ENCODE measurements around the gene LYPD3.
"Not testable (repeated sequence)": the region's sequence is repeated elsewhere in the genome, so short reads cannot be mapped to it uniquely, and the experiment has no call there.

Gene LYPD3

GRCh38 chr19:43461303-43461702 lies 4.1 kb downstream of the LYPD3 start:
- no peak for DNase-seq (ENCODE audit: low spot score)

DNA sequence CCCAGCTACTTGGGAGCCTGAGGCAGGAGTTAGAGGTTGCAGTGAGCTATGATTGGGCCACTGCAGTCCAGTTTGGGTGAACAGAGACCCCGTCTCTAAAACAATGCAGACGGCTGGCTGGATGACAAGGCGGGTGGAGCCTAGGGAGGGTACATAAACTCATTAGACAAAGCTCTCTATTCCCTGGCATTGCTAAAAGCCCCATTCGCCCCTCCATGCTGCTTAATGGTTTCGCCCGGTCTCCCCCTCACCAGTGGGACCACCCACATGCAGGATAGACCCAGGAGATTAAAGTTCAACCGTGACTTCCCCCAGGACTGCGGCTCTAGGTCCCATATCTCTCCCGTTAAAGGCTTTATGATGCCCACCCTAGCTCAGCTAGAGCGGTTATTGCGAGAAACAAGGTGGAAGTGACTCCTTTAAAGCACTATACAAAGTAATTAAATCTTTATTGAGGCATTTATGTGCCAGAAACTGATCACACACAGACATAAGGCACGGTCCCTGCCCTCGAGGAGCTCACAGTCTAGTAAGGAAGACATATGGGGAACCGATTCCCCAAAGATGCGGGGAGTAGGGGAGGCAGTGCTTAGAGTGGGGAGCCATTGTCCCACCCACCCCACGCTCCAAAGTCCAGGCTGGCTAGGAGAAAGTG lies 4.9 kb downstream of the LYPD3 start:
- DNase-seq (ENCODE audit: low spot score) = no peak

- no peak for DNase-seq (ENCODE audit: low spot score)
Observed at GRCh38 chr19:43457809-43458208, 7.6 kb downstream of the LYPD3 start.

DNA sequence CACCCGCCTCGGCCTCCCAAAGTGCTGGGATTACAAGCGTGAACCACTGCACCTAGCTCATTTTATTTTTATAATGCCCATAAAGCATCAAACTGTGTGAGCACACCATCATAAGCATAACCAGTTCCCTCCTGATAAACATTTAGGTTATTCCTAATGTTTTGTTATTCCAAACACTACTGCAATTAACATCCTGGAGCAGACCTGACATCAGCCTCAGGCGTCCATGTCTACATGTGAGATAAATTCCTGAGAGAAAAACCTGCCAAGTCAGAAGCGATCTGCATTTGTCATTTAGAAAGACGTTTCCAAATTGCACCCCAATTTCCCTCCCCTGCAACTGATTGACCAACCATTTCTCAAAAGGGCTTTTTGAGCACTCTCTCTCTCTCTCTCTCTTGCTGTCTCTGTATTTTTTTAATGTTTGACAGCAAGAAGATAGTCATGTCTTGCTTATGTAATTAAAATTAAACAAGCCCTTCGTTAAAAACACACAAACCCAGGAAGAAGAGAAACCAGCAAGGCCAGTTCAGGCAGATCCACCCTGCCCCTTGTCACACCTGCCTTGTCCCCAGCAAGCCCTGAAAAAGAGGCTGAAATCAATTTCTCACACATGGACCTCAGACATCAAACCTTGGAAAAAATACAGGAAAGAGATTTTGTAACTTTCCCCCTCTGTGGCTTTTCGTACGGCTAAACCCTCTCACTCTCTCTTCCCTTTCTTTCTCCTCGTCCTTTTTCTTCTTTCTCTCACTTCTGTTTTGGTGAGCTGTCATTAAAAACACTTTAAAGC lies 9.9 kb downstream of the LYPD3 start:
- no peak for DNase-seq (ENCODE audit: low spot score)

DNA sequence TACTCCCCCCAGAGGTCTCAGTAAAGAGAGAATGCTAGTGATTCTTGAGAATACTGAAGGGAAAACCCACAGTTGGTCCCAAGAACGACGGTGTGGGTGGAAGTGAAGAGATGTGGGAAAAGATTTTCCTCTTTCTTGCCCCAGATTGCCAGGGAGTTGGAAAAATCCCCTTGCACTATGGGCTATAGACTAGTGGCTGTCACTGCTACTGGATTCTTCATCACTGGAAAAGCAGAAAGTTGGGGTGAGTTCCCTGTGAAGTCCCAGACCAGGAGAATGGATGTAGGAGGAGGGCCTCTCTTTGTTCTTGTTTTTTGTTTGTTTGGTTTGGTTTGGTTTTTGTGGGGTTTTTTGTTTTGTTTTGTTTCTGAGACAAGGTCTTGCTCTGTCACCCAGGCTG lies 11.4 kb downstream of the LYPD3 start:
- no peak for DNase-seq (ENCODE audit: low spot score)

DNA sequence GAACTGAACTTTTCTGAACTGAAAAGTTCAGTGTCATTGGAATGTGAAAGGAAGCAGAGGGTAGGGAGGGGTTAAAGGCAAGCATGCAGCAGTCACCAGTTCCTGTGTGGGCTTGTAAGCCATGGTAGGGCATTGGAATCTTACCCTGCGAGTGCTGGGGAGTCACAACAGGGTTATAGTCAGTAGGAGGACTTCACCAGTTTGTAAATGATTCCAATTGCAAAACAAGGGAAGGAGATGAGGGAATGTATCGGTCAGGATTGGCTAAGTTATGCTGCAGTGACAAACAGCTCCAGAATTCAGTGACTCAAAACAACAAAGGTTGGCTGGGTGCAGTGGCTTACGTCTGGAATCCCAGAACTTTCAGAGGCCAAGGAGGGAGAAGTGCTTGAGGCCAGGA lies 12.8 kb downstream of the LYPD3 start:
- DNase-seq (ENCODE audit: low spot score) = no peak

- DNase-seq (ENCODE audit: low spot score) = no peak
Observed at GRCh38 chr19:43450545-43450997, 14.8 kb downstream of the LYPD3 start.

DNA sequence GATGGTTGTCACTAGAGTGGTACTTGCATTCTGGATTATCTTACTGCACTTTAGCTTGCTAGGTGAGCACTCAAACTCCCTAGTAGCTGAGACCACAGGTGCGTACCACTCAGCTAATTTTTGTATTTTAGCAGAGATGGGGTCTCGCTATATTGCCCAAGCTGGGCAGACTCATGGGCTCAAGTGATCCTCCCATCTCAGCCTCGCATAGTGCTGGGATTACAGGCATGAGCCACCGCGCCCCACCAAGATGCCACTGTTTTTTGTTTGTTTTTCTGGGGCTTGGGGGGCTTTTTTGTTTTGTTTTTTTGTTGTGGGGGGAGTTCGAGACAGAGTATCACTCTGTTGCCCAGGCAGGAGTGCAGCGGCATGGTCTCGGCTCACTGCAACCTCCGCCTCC lies 17.8 kb downstream of the LYPD3 start:
- DNase-seq (ENCODE audit: low spot score) = no peak

DNA sequence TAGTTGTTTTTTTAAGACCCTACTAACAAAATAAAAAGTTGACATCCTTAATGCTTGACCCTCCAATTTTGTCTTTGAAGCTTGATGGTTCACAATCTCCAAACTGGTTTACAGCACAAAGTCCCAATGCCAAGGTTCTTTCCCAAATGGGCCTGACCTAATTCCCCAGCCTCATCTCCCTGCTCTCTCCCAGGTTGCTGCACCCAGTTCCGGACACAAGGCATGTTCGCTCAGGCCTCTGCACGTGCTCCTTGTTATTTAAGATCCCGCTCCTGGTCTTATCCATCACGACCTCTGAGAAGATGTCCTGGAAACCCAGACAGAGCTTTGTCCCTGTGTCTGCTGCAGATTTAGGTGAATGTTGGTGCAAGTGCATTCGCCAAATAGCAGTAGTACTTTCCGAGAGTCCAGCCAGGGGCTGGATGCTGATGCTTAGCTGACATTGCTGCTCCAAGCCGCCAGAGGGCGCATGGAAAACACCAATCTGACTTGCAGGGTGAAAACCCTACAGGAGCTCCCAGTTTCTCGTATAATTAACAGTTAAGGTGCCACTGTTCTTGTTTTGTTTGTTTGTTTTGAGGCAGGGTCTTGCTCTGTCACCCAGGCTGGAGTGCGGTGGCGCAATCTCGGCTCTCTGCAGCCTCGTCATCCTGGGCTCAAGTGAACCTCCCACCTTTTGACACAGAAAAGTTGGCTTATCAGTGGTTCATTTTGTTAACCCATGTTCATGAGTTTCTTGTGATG lies 18.5 kb downstream of the LYPD3 start:
- DNase-seq (ENCODE audit: low spot score) = peak; percentile 70

GRCh38 chr19:43445426-43445825 lies 20.0 kb downstream of the LYPD3 start:
- no peak for DNase-seq (ENCODE audit: low spot score)

DNA sequence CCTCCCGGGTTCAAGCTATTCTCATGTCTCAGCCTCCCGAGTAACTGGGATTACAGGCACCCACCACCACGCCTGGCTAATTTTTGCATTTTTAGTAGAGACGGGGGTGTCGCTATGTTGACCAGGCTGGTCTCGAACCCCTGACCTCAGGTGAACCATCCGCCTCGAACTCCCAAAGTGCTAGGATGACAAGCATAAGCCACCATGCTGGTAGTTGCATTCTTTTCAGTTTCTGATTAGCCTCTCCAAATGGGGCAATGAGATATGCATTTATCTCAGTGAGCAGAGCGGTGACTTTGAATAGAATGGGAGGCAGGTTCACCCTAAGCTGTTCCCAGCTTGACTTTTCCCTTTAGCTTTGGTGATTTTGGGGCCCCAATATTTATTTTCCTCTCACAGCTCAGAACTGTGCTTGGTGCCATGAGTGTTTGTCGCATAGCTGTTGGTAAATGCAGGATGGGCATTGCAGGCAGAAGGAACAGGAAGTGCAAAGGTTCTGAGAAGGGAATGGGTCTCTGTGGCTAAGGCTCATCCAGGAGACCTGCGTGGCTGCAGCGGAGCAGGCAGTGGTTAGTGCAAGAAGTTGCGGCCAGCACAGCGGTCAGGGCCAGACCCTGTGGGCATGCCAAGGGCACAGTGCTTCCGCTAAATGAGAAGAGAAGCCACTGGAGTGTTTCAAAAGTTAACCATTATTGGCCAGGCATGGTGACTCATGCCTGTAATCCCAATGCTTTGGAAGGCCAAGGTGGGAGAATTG lies 20.7 kb downstream of the LYPD3 start:
- DNase-seq (ENCODE audit: low spot score) = no peak

DNA sequence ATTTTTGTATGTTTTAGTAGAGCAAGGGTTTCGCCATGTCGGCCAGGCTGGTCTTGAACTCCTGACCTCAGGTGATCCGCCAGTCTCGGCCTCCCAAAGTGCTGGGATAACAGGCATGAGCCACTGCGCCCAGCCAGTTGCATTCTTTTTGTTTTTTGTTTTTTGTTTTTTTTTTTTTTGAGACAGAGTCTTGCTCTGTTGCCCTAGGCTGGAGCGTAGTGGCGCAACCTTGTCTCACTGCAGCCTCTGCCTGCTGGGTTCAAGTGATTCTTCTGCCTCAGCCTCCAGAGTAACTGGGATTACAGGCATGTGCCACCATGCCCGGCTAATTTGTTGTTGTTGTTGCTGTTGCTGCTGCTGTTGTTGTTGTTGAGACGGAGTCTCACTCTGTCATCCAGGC lies 21.3 kb downstream of the LYPD3 start:
- DNase-seq (ENCODE audit: low spot score) = not testable (repeated sequence)

- DNase-seq (ENCODE audit: low spot score) = no peak
Observed at GRCh38 chr19:43441716-43442115, 23.7 kb downstream of the LYPD3 start.

DNA sequence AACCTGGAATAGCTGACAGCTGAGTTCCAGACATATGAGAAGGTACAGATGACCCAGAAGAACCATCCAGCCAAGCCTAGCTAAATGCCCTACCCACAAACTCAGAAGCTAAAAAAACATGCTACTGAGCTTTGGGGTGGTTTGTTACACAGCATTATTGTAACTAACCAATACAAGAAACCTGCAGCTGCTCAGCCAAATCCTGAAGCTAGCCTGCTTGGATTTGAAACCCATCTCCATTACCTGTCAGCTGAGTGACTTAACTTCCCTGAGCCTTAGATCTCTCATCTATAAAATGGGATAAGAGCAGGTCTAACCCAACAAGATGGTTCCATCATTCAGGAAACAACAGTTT lies 25.7 kb downstream of the LYPD3 start:
- DNase-seq (ENCODE audit: low spot score) = no peak

- peak; percentile 89 for DNase-seq (ENCODE audit: low spot score)
Observed at GRCh38 chr19:43439032-43439708, 26.2 kb downstream of the LYPD3 start.

DNA sequence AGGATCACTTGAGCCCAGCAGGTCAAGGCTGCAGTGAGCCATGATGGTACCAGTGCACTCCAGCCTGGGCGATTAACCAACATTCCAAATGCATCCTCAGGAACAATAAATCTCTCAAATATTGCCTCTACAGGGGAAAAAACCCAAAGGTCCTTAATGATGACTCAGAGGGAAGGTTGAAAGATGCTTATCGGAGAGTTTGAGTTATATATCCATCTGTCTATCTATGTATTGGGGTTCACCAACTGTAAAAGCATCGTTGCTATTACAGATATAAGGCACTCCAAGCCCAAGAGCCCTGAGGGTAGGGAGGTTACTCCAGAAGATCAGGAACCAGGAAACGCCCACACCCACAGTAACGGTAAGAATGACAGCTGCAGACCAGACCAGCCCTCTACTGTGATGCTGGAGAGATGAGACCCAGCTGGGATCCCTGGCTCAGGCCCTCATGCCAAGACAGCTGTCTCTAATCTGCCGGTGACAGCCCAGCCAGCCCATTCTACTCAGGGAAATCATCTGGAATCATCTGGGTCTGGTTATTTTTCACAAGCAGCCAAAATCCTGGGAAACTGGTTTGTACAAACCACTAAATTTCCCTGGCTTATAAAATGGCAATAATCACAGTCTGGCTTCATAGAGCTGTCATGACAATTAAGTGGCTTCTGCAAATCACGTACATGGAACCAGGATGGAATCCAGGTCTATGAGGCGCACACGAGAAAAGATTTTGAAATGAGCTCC lies 26.9 kb downstream of the LYPD3 start:
- DNase-seq (ENCODE audit: low spot score) = peak; percentile 43

GRCh38 chr19:43437712-43438111 lies 27.7 kb downstream of the LYPD3 start:
- no peak for DNase-seq (ENCODE audit: low spot score)

DNA sequence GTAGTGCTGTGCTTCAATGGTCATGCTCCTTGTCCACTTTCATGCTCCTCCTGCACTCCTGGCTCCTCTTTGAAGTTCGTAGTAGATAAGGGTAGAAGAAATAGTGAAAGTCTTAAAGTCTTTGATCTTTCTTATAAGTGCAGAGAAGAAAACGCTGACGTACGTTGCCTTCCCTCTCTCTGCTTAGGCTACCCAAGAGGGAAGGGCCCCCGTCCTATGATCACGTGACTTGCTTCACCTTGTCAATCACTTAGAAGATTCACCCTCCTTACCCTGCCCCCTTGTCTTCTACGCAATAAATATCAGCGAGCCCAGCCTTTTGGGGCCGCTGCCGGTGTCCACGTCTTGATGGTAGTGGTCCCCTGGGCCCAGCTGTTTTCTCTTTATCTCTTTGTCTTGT lies 28.1 kb downstream of the LYPD3 start:
- not testable (repeated sequence) for DNase-seq (ENCODE audit: low spot score)

GRCh38 chr19:43435775-43436174 lies 29.6 kb downstream of the LYPD3 start:
- no peak for DNase-seq (ENCODE audit: low spot score)

DNA sequence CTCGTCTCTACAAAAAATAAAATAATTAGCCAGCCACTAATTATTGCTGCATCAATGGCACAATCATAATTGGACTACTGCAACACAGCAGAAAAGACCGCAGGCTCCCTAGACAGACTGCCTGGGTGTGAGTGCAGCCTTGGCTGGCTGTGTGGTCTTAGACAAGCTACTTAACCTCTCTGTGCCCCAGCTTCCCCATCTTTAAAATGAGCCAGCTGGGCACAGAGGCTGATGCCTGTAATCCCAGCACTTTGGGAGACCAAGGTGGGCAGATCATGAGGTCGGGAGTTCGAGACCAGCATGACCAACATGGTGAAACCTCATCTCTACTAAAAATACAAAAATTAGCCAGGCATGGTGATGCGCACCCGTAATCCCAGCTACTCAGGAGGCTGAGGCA lies 31.7 kb downstream of the LYPD3 start:
- DNase-seq (ENCODE audit: low spot score) = no peak

GRCh38 chr19:43433358-43433673 lies 32.1 kb downstream of the LYPD3 start:
- DNase-seq (ENCODE audit: low spot score) = no peak

Measured in LoVo (cell line).